ENCODE measurements around the gene SNRPA1.

The SNRPA1 gene

DNA sequence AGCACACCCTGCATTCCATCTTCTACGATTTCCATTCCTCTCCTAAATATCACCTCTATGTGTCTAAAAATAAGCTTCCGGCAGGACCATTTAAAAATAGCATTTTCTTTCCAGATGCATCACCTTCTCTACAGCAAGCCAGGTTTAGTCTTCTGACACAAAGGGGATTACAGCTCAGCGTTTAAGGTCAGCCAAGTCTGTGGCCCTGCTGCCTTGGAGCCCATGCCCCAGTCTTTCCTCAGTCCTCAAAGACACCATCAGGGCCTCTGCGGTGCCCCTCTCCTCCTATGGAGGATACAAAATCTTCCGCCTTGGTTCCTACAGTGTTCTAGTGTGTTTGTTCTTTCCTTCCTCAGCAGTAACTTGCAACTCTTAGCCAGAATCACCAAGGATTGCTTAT lies 21.5 kb downstream of the SNRPA1 start:
- no peaks in the 10 kb centered on the region for H3K27me3 ChIP-seq
- H3K36me3 ChIP-seq = peaks cover 65% of the 10 kb centered on the region
- peaks cover 13% of the 10 kb centered on the region in 2 experiments for H3K4me1 ChIP-seq (ENCODE audit: control insufficient read depth in 1 of 2, insufficient read depth in 1 of 2, low read depth in 1 of 2, low read length in 1 of 2)
- no peaks in the 10 kb centered on the region for H3K9me3 ChIP-seq
- TF ChIP-seq, protein P1, sequence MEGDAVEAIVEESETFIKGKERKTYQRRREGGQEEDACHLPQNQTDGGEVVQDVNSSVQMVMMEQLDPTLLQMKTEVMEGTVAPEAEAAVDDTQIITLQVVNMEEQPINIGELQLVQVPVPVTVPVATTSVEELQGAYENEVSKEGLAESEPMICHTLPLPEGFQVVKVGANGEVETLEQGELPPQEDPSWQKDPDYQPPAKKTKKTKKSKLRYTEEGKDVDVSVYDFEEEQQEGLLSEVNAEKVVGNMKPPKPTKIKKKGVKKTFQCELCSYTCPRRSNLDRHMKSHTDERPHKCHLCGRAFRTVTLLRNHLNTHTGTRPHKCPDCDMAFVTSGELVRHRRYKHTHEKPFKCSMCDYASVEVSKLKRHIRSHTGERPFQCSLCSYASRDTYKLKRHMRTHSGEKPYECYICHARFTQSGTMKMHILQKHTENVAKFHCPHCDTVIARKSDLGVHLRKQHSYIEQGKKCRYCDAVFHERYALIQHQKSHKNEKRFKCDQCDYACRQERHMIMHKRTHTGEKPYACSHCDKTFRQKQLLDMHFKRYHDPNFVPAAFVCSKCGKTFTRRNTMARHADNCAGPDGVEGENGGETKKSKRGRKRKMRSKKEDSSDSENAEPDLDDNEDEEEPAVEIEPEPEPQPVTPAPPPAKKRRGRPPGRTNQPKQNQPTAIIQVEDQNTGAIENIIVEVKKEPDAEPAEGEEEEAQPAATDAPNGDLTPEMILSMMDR (IDR thresholded peaks at IDR 0.05) = no peak
- H3K27ac ChIP-seq = no peak overlapping the region
- no peak overlapping the region for H3K4me3 ChIP-seq (ENCODE audit: low read depth in 1 of 2, low read length in 1 of 2)

DNA sequence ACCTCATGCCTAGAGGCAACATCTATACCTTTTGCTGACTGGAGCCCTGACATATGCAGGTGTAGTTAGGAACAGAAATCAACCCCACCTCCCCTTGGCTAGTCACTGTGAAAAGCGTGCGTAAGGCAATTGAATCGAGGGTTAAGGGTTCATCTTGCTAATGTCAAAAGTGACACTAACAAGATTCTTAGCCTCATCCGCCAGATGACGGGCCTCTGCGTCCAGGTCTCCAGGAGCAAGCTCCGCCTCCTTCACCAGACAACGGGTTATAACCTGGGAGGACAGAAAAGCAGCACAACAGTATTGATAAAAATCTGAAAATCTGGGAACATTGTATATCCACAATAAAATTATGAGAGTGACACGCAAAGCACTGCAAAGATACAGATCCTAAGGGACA lies 22.5 kb downstream of the SNRPA1 start:
- TF ChIP-seq, protein P1 (IDR thresholded peaks at IDR 0.05) = no peak
- Histone ChIP-seq H3K9me3 (no peaks in the 10 kb centered on the region), H3K27ac (no peak overlapping the region), H3K4me3 (ENCODE audit: low read depth in 1 of 2, low read length in 1 of 2) (no peak overlapping the region), H3K4me1 (ENCODE audit: control insufficient read depth in 1 of 2, insufficient read depth in 1 of 2, low read depth in 1 of 2, low read length in 1 of 2) (peaks cover 7 to 10% of the 10 kb centered on the region in 2 experiments), H3K36me3 (peaks cover 71% of the 10 kb centered on the region), H3K27me3 (no peaks in the 10 kb centered on the region)

DNA sequence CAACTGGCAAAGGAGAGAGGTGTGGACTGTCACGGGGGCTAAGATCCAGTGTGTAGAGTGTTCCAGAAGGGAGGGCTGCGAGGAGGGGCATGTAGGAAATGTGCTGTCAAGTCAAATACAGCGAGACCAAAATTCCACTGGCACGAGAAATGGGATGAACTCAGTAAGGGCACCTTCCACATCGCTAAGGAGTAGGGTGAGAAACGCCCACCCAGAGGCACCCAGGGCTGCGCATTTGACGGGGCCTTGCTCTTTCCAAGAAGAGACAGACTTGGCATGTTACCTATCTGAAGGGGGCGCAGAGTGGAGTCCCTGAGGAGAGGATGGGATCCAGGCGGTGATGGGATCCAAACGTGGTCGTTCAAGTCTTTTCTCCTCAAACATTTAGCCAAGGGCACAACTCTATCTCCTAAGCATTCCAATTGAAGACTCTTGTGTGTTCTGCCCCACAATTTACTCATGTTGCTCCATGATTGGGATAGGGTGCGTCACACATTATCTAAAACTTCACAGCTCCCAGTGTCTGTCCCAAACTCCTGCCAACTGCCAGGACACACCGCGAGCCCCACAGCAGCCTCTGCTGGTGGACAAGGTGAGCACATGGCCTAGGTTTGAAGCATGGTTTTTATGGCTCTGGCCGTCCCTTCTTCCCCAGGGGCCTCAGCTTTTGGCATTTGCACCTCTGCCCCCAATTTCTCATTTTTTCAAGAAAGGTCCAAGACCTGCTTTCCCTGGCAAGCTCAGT lies 25.4 kb downstream of the SNRPA1 start:
- Histone ChIP-seq H3K4me1 (ENCODE audit: control insufficient read depth in 1 of 2, insufficient read depth in 1 of 2, low read depth in 1 of 2, low read length in 1 of 2) (no peaks in the 10 kb centered on the region), H3K36me3 (peaks cover 66% of the 10 kb centered on the region), H3K27ac (no peak overlapping the region), H3K27me3 (no peaks in the 10 kb centered on the region), H3K4me3 (ENCODE audit: low read depth in 1 of 2, low read length in 1 of 2) (no peak overlapping the region), H3K9me3 (no peaks in the 10 kb centered on the region)
- TF ChIP-seq, protein P1 (IDR thresholded peaks at IDR 0.05) = no peak

DNA sequence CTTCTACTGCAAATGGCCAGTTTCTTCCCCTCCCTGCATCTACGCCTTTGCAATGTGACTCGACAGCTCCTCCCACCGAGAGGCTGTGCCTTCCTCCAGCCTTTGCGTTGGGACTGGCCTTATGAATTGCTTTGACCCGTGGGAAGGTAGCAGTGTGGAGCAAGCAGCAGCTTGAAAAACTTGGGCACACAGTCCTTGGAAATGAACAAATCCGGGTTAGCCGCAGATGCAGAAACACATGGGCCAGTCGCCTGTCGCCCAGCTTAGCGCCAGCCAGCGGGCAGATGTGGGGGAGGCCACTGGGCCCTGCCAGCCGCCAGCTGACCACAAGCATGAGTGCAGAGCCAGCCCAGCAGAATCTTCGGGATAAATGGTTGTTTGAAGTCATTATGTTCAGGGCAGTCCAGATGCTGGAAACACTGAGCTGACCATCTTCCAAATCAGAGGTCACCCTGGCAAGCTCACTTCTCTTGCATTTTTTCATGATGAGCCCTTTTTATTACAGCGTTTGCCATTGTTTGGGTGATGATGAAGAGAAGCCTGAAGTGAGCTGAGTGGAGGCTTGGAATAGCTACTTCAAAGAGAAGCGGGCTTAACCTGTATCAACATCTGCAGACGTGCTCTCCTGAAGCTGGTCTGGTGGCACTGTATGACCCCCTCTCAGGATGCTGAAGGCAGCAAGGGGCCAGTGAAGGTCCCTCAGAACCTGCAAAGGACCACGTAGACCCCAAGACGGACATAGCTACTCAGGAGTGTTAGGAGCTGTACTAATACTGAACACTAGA lies 27.5 kb downstream of the SNRPA1 start:
- H3K27ac ChIP-seq = no peak overlapping the region
- TF ChIP-seq, protein P1 (IDR thresholded peaks at IDR 0.05) = no peak
- H3K4me3 ChIP-seq (ENCODE audit: low read depth in 1 of 2, low read length in 1 of 2) = no peak overlapping the region

DNA sequence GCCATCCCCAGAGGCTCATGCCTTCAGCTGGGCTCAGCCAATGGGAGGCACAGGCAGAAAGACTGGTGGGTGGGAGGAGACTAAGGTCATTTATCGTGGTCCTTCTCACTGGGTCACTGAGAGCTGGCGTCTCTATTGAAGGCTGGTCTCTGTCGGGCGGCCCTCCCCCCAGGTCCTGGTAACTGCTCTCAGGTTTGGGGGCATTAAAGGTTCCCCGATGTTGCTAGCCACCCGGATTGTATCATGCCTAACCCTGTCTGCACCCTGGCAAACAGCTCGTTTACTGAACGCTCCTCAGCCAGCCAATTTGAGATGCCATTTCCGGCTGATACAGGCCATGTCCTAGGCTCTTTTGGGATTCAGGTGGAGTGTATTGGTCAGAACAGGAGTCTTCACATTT lies 28.3 kb downstream of the SNRPA1 start:
- Histone ChIP-seq H3K27me3 (no peaks in the 10 kb centered on the region), H3K27ac (no peak overlapping the region), H3K9me3 (no peaks in the 10 kb centered on the region), H3K4me3 (ENCODE audit: low read depth in 1 of 2, low read length in 1 of 2) (no peak overlapping the region), H3K4me1 (ENCODE audit: control insufficient read depth in 1 of 2, insufficient read depth in 1 of 2, low read depth in 1 of 2, low read length in 1 of 2) (no peaks in the 10 kb centered on the region), H3K36me3 (peaks cover 37% of the 10 kb centered on the region)
- TF ChIP-seq, protein P1 (IDR thresholded peaks at IDR 0.05) = no peak

More for the DNA sequence above, 27.5 kb downstream of the SNRPA1 start:
- H3K9me3 ChIP-seq = no peaks in the 10 kb centered on the region
- H3K4me1 ChIP-seq (ENCODE audit: control insufficient read depth in 1 of 2, insufficient read depth in 1 of 2, low read depth in 1 of 2, low read length in 1 of 2) = no peaks in the 10 kb centered on the region
- H3K36me3 ChIP-seq = peaks cover 44% of the 10 kb centered on the region
- H3K27me3 ChIP-seq = no peaks in the 10 kb centered on the region

Measured in neutrophil (primary cell).